ENCODE data around the gene SHKBP1.
A peak's percentile ranks its signal among the peaks of the same experiment; 100 is the strongest.
"Not testable (repeated sequence)": the region's sequence is repeated elsewhere in the genome, so short reads cannot be mapped to it uniquely, and the experiment has no call there.

The SHKBP1 gene

DNA sequence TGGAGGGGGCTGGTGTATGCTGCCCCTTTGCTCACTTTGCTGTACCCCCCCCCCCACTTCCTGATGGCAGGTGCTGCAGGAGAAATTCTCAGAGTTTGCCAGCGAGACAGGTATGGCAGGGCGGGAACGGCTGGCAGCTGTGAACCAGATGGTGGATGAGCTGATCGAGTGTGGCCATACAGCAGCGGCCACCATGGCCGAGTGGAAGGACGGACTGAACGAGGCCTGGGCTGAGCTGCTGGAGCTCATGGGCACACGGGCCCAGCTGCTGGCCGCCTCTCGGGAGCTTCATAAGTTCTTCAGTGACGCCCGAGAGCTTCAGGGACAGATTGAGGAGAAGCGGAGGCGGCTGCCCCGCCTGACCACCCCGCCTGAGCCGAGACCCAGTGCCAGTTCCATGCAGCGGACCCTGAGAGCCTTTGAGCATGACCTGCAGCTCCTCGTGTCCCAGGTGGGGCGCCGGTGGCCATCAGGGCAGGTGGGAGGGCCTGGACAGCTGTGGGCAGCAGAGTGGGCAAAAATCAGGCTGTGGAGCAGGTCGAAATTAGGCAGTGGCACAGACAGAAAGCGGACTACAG is 19.6 kb upstream of the SHKBP1 start:
- DNase-seq, result no peak

DNA sequence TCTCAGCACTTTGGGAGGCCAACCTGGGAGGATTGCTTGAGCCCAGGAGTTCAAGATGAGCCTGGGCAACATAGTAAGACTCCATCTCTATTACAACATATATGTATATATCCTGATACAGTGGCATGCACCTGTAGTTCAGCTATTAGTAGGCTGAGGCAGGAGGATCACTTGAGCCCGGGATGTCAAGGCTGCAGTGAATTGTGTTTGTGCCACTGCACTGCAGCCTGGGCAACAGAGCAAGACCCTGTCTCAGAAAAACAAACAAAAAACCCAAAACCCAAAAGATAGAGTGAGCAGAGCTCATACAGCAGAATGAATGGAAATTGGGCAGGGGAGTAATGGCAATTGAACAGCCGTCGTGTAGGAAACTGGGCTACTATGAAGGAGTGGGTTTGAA is 17.3 kb upstream of the SHKBP1 start:
- no peak for DNase-seq

DNA sequence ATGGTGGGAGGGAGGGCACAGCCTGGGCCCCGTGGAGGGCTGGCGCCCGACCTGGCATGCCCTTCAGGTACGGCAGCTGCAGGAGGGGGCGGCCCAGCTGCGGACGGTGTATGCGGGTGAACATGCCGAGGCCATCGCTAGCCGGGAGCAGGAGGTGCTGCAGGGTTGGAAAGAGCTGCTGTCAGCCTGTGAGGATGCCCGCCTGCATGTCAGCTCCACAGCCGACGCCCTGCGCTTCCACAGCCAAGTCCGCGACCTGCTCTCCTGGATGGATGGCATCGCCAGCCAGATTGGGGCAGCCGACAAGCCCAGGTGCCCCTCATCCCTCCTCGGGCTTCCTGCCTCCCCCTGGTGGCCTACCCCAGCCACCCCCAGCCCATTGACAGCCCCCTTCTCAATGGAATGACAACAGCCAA is 16.6 kb upstream of the SHKBP1 start:
- DNase-seq, result no peak

DNA sequence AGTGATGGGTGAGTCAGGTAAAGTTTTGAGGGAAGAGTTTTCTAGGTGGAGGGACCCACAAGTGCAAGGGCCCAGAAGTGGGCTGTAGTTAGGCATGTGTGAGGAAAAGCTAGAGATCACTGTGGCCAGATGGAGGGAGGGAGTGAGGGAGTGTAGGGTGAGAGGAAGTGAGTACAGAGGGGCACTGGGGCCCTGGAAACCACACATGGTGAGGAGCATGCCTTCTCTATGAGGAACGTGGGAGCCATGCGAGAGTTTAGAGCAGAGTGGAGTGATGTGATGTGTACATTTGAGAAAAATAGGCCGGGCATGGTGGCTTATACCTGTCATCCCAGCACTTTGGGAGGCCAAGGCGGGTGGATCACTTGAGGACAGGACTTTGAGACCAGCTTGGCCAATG is 14.7 kb upstream of the SHKBP1 start:
- DNase-seq, result no peak

DNA sequence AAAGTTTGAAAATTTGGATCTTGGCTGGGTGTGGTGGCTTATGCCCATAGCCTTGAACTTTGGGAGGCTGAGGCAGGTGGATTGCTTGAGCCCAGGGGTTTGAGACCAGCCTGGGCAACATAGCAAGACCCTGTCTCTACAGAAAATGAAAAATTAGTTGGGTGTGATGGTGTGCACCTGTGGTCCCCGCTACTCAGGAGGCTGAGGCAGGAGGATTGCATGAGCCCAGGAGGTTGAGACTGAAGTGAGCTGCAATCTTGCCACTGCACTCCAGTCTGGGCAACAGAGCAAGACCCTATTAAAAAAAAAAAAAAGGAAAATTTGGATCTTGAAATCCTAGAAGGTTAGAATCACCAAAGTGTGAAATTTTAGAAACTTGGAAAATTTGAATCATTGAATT is 12.1 kb upstream of the SHKBP1 start:
- DNase-seq, result not testable (repeated sequence)

DNA sequence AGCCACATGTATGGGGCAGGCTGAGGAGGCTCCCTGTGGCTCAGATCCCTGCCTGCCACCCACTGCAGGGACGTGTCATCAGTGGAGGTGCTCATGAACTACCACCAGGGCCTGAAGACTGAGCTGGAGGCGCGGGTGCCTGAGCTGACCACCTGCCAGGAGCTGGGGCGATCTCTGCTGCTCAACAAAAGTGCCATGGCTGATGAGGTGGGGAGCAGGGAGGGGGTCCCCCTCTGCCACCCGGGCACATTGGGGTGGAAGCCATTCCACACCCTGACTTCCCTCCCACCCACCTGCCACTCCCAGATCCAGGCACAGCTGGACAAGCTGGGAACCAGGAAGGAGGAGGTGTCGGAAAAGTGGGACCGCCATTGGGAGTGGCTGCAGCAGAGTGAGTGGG is 11.3 kb upstream of the SHKBP1 start:
- no peak for DNase-seq

DNA sequence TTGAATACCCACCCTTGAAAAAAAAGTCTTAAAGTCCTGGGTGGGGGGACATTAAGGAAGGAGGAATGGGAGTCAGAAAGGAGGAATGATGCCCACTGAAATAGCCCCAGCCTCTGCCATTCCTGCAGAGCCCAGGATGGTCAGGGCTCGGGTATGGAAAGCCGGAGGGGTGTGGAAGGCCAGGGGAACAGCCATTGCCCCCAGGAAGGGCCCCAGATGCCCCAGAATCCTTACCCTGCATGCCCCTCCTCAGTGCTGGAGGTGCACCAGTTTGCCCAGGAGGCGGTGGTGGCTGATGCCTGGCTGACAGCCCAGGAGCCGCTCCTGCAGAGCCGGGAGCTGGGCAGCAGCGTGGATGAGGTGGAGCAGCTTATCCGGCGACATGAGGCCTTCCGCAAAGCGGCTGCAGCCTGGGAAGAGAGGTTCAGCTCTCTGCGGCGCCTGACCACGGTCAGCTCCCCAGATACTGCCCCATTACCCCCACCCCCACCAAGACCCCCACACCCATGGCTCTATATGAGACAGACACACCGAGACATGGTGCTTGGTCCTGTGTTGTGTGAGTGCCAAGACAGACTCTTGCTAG is 10.7 kb upstream of the SHKBP1 start:
- no peak for DNase-seq

DNA sequence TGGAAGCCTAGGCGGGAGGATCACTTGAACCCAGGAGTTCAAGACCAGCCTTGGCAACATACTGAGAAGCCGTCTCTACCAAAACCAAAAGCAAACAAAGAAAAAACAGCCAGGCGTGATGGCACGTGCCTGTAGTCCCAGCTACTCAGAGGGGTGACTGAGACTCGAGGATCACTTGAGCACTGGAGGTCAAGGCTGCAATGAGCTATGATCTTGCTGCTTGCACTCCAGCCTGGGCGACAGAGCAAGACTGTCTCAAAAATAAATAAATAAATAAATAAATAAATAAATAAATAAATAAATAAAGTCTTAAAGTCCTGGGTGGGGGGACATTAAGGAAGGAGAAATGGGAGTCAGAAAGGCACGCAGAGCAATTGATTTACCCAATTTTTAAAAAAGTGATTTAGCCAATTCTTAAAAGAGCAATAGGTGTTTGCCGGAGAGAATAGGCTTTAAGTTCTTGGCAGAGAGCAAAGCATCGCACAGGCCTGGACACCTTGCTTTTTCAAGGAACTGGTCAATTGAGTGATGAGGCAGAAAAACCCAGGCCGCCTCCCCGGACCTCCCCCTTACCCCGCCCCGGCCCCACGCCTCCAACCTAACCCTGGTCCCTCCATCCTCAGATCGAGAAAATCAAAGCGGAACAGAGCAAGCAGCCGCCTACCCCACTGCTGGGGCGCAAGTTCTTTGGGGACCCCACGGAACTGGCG is 9.5 kb upstream of the SHKBP1 start:
- DNase-seq, result no peak

DNA sequence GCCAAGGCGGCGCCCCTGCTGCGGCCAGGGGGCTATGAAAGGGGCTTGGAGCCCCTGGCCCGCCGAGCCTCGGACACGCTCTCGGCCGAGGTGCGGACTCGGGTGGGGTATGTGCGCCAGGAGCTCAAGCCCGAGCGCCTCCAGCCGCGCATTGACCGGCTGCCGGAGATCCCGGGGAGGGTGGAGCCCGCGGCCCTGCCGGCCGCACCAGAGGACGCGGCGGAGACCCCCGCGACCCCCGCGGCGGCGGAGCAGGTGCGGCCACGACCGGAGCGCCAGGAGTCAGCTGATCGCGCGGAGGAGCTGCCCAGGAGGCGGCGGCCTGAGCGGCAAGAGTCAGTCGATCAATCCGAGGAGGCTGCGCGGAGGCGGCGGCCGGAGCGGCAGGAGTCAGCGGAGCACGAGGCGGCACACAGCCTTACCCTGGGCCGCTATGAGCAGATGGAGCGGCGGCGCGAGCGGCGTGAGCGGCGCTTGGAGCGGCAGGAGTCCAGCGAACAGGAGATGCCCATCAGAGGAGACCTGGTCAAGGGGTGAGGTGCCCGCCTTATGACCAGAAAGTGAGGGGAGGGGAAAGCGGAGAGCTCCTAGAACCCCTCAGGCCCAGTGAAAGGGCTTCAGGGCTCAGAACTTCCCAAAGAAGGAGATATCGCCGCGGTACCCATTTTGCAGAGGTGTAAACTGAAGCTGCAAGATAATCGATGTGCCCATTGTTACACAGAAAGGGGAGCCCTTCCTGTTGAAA is 8.8 kb upstream of the SHKBP1 start:
- no peak for DNase-seq

DNA sequence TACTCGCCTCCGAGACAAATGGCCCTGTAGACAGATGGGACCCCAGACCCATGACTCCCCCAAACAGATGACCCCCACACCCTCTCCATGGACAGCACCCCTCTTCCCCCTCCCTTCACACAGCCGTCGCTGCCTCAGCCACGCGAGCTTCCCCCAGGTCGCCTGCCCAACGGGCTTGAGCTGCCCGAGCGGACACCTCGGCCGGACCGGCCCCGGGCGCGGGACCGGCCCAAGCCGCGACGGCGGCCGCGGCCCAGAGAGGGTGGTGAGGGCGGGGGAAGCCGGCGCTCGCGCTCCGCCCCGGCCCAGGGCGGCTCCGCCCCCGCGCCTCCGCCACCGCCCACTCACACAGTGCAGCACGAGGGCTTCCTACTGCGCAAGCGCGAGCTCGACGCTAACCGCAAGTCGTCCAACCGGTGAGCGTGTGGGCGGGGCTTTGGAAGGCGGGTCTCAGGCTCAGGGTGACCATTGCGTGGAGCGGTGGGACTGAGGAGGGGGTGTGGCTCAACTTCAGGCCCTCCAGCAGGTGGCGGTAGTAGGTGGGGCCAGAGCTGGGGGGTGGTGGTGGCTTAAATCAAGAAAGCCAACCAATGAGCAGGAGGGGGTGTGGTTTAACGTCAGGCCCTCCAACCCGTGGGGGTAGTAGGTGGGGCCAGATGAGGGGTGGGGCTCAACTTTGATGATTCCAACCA is 6.2 kb upstream of the SHKBP1 start:
- DNase-seq, result peak; percentile 100

DNA sequence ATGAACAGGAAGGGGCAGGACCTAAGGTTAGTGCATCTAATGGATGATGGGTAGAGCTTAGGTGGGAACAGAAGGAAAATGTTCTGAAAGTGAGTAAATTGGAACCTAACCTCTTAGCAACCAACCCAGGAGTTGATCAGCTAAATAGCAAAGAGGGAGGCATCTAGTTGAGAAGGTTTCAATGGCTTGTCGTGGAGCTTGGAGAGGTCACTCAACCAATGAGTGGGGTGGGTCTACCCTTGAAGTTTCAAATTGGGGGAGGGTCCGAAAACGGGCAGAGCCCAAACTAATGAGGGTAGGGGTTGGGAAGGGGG is 5.7 kb upstream of the SHKBP1 start:
- DNase-seq, result no peak

DNA sequence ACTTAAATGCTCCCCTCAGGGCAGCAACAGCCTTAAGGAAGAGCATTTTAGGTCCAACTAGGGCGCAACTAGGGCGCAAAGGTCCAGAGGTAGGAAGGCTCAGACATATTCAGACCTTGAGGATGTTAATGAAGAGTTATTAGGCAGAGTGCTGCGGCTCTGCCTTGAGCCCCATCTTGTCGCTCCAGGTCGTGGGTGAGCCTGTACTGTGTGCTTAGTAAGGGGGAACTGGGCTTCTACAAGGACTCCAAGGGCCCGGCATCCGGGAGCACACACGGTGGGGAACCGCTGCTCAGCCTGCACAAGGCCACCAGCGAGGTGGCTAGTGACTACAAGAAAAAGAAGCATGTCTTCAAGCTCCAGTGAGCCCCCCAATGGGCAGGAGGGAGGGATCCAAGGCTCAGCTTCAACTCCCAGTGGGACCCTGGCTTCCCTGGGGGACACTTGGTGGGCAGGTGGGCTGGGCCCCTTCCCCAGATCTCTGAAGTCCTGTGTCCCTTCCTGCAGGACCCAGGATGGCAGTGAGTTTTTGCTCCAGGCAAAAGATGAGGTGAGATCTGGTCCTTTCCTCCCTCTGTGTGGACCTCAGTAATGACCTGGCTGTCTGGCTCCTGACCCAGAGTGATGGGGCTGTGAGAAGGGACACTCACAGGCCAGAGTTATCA is 4.7 kb upstream of the SHKBP1 start:
- no peak for DNase-seq

DNA sequence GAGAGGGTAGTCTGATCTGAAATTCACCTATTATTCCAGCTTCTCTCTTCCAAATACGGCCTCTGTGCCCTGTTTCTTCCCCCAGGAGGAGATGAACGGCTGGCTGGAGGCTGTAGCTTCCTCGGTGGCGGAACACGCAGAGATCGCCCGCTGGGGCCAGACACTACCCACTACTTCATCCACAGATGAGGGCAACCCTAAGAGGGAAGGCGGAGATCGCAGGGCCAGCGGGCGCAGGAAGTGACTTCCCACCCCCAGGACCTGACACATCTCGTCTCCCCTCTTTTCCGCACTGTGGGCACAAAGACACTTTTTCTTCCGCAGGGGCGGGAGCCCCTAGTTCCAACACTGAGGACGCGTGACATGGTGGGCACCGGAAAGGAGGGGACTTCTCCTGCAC is 1.3 kb upstream of the SHKBP1 start:
- DNase-seq, result no peak

DNA sequence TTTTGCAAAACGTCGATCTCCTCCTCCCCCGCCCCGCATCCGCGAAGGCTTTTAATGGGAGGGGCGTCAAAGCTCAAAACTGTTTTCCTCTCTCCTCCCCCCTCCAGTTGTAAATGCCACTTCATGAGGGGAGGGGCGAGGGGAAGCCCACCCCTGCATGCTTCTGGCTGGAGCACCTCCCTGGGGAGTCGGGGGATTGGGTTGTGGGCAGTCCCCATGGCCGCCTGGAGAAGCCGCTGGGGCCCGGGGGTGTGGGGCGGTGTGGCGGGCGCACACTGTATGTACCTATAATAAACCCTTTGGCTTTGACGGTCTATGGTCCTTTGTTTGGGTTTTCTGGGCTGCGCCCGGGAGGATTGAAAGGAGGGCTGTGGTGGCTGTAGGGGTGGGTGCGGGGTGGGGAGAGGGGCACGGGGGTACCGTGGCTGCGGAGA is 505 bp upstream of the SHKBP1 start:
- DNase-seq, result peak; percentile 76

DNA sequence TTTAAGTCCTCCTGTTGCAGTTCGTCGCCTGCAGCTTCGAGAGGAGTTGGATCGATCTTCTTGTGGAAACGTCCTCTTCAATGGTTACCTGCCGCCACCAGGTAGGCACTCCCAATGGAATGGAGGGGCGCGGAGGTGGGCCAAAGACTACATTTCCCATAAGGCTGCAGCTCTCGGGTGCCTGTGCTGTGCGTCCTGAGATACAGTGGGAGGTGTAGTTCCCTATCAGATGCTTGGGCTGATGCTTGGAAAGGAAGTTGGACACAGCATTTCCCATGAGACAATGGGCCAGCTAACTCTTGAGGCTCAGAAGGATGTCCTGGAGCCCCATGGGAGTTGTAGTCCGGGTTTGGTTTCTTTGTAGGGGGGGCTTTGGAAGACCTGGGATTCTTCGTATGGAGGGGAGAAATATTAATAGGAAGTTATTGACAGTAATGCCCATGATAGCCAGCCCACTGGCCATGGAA is 1.8 kb downstream of the SHKBP1 start:
- DNase-seq, result peak; percentile 64

DNA sequence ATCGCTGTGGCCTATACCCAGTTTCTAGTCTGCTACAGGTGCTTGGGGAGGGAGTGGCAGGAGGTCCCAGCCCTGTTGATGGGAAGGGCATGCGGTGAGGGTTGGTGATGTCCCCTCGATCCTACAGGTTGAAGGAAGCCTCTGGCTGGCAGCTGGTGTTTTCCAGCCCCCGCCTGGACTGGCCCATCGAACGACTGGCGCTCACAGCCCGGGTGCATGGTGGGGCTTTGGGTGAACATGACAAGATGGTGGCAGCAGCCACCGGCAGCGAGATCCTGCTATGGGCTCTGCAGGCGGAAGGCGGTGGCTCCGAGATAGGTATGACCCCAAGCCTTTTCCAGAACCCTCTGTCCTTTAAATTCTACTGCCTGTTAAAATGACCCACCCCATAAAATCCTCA is 3.9 kb downstream of the SHKBP1 start:
- no peak for DNase-seq

DNA sequence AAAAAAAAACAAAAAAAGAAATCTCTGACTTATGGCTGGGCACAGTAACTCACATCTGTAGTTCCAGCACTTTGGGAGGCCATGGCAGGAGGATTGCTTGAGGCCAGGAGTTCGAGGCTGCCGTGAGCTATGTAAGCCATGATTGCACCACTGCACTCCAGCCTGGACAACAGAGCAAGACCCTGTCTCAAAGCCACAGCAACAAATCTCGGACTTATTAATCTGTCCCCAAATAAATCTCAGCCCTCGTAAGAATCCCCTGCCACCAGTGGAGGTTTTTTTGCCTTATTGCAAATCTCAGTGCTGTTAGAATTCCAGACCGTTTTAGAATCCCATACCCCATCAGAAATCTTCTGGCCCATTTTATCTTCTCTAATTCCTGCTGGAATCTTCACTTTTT is 4.9 kb downstream of the SHKBP1 start:
- no peak for DNase-seq

DNA sequence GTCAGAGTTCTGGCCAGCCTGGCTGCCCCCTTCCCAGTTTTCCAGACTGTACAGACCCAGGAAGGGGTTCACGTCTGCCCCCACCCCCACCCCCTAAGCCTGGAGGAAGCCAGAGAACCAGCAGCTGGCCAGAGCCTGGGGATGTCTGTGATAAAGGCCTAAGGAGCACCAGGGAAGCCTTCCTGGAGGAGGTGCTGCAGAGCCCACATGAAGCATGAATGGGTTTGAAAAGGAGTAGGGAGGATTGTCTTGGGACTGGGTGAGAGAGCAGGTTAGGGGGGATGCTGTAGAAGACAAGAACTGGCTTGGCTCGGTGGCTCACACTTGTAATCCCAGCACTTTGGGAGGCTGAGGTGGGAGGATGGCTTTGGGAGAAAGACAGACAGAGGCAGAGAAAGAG is 5.8 kb downstream of the SHKBP1 start:
- DNase-seq, result no peak

DNA sequence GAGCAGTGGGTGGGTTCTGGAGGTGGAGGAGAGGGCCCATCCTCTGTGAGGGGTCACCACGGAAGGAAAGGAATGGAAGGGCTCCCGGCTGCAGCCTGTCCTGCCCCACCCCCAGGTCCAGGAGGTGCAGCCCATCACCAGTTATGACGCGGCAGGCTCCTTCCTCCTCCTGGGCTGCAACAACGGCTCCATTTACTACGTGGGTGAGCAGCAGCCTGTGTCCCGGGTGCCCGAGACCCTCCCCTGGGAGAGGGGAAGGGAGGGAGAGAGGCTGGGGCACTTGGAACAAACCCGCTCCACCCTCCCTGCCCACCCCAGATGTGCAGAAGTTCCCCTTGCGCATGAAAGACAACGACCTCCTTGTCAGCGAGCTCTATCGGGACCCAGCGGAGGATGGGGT is 6.6 kb downstream of the SHKBP1 start:
- no peak for DNase-seq

DNA sequence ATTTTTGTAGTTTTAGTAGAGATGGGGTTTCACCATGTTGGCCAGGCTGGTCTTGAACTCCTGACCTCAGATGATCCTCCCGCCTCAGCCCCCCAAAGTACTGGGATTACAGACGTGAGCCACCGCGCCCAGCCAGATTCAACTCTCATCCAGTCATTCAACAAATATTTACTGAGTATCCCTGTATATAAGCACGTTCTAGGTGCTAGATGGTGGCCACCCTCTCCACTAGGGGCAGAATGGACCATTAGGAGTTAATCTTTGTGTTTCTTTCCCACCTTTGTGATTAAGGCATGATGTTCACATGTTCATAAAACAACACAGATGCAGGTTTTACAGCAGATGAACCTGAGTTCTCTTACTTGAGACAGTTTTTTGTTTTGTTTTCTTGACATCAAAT is 7.3 kb downstream of the SHKBP1 start:
- DNase-seq, result no peak

DNA sequence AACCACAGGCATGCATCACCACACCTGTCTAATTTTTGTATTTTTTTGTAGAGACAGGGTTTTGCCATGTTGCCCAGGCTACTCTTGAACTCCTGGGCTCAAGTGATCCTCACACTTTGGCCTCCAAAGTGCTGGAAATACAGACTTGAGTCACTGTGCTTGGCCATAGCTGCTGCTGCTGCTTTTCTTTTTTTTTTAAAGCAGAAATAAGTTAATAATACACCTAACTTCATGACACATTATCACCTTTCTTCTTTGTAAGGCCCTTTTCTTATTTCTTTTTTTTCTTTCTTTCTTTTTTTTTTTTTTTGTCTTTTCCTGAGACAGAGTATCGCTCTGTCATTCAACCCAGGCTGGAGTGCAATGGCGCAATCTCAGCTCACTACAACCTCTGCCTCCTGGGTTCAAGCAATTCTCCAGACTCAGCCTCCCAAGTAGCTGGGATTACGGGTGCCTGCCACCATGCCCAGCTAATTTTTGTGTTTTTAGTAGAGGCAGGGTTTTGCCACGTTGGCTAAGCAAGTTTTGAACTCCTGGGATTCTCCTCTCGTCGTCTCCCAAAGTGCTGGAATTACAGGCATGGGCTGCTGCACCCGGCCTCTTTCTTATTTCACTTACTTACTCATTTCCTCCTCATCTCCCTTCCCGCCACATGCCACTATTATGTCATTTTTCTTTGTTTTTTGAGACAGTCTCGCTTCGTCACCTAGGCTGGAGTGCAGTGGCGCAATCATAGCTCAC is 8.7 kb downstream of the SHKBP1 start:
- DNase-seq, result no peak

DNA sequence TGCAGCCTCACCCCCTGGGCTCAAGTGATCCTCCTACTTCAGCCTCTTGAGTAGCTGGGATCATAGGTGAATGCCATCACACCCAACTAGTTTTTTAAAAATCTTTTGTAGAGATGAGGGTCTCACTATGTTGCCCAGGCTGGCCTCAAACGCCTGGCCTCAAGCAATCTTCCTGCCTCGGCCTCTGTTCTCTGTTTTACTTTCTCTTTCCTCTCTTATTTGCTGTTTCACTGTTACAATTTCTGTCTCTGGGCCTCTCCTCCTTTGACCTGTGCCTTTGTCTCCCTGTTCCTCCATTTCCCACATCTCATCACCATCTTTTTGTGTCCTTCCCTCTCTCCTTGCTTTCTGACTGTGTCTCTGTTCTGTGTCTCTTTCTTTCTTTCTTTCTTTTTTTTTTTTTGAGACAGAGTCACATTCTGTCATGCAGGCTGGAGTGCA is 9.3 kb downstream of the SHKBP1 start:
- no peak for DNase-seq

Measured in NCI-H345 (cell line).